HG03571 (cell line): Measurements from ENCODE around the gene SRP72.
"Not testable (repeated sequence)": the region's sequence is repeated elsewhere in the genome, so short reads cannot be mapped to it uniquely, and the experiment has no call there.

Source experiments
- ATAC-seq: cut with Tn5 transposase; IDR thresholded peaks from one replicate; pipeline ENCODE4 v1.9.1; 2021; ENCODE audit not compliant: unreplicated experiment

SRP72 gene, protein sequence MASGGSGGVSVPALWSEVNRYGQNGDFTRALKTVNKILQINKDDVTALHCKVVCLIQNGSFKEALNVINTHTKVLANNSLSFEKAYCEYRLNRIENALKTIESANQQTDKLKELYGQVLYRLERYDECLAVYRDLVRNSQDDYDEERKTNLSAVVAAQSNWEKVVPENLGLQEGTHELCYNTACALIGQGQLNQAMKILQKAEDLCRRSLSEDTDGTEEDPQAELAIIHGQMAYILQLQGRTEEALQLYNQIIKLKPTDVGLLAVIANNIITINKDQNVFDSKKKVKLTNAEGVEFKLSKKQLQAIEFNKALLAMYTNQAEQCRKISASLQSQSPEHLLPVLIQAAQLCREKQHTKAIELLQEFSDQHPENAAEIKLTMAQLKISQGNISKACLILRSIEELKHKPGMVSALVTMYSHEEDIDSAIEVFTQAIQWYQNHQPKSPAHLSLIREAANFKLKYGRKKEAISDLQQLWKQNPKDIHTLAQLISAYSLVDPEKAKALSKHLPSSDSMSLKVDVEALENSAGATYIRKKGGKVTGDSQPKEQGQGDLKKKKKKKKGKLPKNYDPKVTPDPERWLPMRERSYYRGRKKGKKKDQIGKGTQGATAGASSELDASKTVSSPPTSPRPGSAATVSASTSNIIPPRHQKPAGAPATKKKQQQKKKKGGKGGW

DNA sequence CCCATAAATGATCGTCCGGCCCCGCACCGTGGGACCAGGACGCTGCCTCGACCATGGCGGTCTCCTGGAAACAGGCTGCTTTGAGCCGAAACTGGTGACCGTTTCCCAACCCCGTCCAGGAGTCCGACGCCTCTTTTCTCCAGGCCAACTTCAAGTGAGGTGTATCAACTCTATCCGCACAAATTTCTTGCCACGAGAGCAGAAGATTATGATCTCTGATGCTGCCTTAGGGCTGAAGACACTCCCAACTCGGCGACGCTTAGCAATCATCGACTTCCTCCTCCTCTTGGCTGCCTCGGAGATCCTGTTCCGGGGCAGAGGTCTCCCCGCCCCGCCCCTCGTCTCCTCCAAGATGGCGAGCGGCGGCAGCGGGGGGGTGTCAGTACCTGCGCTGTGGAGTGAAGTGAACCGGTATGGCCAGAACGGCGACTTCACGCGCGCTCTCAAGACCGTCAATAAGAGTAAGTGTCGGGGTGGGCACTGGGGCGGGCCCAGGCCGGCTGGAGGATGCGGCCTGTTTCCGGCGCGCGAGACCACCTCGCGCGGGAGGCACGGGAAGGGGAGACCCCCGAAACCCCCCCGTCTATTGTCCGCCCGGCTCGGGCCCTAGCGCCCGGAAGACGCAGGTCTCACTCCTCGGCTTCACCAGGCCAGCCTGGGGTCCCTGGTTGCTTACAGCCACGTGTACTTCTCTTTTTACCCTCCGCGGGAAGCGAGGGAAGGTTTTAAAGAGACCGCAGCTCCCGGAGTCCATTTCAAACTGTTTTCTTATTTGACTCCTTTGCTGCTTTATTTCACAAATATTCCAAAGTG lies at the start of gene SRP72:
SRP72 (plus strand) TSS at position 334 of the 813 bp plus-strand sequence; CDS start at position 353, 19 bp downstream.
- ATAC-seq, result peak; percentile 97

DNA sequence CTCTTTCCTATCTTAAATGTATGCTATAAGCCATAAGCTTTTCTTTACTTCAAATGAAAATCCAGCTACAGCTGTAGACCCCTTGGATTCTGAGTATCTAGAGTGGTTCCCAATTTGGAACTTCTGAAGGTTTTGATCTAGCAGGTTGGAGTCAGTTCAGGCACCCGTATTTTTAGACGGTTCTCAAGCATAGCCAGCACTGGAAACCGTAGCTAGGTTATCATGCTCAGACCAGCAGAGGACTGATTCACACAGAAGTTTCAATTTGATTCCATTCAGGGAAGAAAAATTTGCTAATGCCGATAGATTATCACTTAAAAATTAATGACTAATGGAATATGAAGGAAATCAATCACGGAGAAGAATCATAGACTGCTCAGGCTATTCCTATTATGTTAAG lies 43.2 kb upstream of the SRP72 start:
- ATAC-seq, result no peak

DNA sequence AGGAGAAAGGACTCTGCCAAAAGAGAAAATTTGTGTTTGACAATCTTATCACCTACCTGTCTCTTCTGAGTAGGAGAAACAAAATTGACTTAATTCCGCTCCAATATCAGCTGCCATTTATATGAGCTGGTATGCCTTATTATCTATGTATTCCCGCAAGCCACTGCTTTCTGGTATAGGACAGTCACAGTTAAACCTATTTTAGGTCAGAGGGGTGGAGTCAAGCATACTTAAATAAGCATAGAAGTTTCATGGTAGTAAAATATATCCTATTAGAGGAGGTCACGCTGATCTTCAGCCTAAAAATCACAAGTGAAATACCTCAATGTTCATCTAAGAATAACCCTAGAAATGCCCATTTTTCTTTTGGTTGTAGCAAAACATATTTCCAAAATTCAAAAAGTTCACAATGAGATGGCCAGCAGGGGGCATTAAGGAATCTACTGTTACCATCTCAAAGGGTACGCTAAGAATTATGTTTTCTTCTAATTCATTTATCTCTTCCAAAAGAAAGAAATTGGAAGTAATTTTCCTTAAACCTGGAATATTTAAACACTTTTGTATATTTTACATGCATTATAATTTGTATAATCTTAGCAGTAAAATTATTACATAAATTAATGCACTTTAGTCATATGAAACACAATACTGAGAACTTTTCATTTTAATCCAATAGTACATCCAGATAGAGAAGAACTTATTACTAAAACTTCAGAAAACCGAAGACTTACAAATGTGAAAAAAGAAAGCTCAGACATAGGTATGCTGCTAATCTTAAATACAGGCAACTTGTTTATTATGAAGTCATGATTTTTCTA lies 42.5 kb upstream of the SRP72 start:
- ATAC-seq, result no peak

DNA sequence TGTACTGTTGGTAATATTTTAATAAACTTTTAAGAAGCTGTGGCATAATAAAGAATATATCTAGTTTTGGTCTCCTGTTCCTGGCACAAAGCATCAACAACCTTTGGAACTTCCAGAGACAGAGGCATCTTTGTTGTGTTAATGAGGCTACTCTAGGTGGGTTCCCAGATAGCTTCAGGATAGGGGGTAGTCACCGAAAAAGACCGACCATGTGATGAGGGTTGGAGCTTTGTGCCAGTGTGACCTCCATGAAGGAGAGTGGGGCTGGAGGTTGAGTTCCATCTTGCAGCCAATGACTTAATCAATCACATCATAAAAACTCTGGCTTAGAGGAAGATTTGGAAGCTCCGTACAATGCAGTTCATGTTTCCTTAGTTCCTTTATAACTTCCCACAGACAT lies 41.9 kb upstream of the SRP72 start:
- no peak for ATAC-seq

DNA sequence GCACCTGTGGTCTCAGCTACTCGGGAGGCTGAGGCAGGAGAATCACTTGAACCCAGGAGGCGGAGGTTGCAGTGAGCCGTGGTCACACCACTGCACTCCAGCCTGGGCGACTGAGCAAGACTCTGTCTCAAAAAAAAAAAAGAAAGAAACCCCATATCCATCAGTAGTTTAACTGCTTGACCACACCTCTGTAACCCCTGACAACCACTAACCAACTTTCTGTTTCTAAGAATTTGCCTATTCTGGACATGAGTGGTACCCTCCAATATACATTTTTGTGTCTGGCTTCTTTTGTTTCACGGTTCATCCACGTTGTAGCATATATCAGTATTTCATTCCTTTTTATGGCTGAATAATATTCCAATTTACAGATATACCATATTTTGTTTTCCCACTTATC lies 41.1 kb upstream of the SRP72 start:
- peak; percentile 84 for ATAC-seq

DNA sequence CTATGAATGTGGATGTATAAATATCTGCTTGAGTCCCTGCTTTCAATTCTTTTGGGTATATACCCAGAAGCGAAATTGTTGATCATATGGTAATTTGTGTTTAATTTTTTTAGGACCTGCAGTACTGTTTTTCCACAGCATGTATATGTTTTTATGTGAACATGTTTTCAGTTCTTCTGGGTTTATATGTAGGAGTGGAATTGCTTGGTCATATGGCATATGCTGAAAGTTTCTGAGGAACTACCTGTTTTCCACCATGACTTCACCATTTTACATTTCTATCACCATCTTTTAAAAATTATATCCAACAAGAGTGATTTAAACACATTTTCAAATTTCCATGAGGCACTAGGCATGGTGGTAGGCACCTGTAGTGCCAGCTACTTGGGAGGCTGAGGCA lies 40.2 kb upstream of the SRP72 start:
- ATAC-seq, result no peak

DNA sequence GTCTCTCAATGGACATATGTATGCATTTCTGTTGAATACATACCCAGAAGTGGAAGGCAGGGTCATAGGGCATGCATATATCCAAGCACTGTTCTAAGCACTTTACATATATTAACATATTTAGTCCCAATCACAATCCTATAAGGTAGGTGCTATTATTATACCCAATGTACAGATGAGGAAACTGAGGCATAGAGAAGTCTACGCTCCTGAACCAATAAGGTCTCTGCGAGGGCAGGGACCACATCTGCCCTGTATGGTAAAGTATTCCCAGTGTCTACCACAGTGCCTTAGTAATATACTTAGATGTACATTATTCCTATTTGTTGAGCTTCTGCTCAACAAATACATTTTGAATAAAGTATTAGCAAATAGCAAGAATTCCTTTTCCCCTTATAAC lies 37.2 kb upstream of the SRP72 start:
- ATAC-seq, result no peak

DNA sequence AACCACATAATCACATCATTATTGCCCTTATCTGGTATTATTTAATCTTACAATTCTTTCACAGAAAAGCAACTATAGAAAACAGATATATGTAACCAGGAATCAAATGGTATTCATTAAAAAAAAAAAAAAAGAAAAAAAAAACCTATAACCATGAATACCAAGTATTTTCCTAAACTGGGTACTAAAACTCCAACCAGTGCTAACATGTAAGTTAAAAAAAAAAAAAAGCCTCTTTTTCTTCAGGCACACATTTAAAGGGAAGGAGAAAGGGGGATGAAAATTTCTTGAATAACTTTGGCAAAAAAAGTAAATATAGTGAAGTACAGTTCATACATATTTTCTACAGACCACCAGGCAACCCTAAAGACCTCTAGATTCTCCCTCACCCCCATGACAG lies 34.1 kb upstream of the SRP72 start:
- no peak for ATAC-seq

DNA sequence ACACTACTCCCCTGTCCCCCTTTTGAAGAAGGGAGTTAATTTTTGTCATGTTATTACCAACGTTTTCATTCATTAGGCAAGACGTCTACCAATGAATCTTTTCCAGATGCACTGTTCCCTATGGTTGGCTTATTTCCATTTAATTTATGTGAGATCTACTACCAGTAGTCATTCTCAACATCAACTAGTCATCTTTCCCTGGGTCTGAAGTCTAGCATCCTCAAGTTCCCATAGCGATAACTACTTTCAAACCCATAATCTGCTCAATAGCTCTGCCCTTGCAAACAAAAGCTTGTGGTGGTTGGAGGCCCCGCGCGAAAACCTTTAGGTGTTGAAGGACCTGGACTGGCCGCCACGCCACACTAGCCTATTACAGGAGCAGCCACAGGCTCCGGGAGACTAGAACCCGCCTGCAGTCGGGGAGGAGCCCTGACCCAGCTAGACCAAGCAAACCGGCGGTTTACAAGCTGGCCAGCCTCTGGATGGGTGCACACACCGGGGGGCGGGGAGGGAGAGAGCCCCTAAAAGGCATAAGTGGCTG lies 32.7 kb upstream of the SRP72 start:
- ATAC-seq, result peak; percentile 19

DNA sequence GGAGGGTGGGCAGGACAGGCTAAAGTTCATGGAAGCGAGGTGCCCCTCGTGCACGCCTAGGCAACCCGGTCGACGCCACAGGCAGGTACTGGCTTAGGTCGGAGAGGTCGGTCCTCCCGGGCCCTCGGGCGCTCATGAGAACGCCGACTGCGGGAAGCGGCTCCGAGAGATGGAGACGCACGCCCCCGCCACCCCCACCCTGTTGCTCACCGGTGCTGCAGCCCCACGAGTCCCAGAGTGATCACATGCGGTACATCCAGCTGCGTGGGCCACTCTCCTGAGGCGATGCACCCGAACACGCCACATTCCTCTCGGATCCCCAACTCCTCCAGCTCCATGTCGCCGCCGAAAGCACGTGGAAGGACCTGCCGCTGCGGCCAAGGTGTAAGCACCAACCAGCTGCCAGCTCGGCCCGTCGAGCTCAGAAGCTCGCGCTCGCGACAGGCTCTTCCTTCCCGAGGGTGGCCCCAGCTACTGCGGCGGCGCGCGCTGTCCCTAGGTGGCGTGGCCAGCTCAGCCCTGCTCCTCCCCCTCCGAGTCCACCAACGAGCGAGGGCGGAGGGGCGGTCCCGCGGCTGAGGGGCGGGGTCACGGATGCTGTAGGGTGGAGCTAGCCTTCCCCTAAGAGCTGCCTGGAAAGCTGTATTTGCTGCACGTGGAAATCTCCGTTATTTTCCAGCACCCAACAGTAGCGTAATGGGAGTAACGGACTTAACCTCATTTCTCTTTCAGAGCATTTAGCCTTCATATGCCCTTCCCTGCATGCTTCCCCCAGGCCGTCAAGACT lies 32.1 kb upstream of the SRP72 start, which contains the start of gene PPAT:
PPAT (minus strand) TSS at position 476 of the 787 bp plus-strand sequence; CDS start at position 338, 138 bp downstream.
- ATAC-seq, result peak; percentile 77

DNA sequence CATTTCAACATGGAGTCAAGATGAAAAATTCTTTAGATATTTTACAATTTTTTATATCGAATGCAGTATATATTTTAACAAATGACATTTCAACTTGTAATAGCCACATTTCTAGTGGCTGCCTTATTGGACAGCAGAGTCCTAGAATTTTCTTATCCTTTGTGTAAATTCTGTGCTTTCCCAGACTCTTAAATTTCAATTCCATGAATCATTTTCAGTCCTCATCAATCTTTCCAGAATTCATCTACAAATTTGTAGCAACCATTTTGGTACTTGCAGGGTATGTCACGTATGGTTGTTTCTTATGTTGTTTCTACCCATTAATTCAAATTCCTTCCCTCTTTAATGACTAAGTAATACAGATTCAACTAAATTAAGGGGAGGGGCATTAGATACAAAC lies 28.7 kb upstream of the SRP72 start:
- no peak for ATAC-seq

DNA sequence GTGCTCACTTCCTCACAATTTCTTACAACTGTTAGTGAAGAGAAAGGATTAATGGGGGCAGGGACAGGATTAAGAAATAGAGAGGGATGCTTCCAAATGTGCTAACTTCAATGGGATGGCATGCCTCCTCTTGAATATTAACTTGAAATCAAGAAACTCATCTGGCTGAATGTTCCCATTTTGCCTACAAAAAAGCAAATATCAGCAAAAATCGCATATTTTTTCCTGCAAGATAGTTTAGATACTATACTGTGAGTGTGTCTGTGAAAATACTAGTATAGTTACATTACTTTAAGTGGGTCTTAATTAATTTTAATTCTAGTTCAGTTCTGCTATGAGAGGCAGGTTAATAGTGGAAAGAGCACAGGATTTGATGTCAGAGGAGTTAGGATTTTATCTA lies 26.4 kb upstream of the SRP72 start:
- ATAC-seq, result no peak

DNA sequence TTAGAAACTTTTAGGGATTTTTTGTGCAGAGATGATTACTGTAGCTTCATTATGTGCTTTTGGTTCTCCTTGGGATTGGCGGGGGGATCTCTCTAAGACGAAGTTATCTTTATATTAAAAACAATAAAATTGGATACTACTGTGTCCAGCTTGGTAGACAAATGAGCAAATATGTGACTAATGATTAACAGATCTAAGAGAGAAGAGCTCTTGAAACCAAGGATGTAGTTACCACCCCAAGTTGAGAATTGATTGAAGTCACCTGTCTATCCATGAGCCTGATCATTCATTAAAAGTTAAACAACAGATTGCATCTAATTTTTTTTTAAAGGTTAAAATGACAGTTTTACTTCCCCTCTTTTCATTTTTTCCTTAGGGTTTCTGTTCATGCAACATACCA lies 22.7 kb upstream of the SRP72 start:
- no peak for ATAC-seq

DNA sequence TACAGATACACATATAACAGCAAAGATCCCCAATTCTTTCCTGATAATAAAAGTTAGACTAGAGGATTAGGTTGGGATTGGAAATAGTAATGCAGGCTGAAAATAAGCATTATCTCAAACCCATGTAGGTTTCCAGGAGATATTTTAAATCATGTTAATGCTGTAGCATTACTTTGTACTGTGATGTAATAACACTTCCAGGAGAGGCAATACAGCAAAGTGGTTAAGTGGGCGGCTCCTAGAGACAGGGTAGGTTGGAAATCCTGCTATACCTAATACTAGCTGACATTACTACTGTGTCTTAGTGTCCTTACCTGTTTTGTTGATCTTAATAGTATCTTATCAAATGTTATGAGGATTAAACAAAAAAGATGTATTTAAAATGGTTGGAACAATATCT lies 21.7 kb upstream of the SRP72 start:
- ATAC-seq, result no peak

DNA sequence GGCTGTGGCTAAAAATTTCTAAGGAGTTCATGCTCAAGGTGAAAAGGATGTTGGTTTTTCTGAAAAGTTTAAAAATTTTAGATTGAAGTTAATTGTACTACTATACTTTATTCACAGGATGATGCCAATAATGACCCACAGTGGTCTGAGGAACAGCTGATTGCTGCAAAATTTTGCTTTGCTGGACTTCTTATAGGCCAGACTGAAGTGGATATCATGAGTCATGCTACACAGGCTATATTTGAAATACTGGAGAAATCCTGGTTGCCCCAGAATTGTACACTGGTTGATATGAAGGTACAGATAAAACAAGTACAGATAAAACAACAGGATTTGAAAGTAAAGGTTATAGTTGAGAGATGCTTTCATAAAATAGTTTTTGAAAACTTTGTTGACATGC lies 19.1 kb upstream of the SRP72 start:
- no peak for ATAC-seq

DNA sequence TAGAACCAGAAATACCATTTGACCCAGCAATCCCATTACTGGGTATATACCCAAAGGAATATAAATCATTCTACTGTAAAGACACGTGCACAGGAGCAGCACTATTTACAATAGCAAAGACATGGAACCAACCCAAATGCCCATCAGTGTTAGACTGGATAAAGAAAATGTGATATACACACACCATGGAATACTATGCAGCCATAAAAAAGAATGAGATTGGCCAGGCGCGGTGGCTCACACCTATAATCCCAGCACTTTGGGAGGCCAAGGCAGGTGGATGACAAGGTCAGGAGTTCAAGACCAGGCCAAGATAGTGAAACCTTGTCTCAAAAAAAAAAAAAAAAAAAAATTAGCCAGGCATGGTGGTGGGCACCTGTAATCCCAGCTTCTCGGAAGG lies 17.9 kb upstream of the SRP72 start:
- ATAC-seq, result not testable (repeated sequence)

DNA sequence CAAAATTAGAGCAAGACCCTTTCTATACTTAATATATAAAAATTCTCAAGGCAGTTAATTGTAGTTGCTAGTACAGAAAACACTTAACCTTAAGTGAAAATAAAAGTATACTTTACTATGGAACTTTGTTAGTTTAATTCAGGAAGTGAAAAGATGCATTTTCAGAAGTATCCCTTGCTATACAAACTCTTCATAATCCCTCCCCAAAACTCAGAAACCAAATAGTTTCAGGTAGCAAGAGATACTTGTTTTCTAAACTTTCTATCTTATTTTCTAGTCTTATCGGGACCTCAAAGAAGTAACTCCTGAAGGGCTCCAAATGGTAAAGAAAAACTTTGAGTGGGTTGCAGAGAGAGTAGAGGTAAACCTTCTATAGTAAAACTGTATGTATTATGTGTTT lies 17.1 kb upstream of the SRP72 start:
- no peak for ATAC-seq

DNA sequence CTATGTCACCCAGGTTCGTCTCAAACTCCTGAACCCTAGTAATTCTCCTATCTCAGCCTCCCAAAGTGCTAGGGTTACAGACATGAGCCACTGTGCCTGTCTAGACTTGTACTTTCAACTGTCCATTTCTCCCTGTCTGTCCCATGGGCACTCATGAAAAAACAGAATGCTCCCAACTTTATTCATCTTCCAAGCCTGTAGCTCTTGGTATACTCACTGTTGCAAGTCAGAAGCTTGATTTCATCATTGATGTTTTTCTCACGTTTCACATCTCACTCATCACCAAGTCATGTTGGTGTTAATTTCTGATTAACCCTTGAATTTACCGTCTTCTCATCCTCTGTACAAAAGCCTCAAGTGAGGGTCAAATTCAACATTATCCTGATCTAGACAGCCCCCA lies 7.3 kb upstream of the SRP72 start:
- ATAC-seq, result no peak

DNA sequence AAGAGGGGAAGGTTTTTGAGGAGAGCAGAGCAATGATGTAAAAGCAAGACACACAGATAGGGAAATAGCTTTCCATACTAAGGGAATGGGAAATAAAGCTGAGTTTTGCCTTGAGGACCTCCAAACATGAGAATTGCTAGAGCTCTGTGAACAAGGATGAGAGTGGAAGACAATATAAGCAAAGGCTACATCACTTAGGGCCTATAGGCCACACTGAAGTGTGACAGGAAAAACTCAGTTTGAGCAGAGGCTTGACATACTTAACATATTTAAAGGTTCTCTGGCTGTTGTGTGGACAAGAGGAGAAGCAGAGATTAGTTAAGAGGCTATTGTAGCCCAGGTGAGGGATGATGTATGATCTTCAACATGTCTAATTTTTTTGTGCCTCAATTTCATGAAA lies 5.3 kb upstream of the SRP72 start:
- no peak for ATAC-seq

DNA sequence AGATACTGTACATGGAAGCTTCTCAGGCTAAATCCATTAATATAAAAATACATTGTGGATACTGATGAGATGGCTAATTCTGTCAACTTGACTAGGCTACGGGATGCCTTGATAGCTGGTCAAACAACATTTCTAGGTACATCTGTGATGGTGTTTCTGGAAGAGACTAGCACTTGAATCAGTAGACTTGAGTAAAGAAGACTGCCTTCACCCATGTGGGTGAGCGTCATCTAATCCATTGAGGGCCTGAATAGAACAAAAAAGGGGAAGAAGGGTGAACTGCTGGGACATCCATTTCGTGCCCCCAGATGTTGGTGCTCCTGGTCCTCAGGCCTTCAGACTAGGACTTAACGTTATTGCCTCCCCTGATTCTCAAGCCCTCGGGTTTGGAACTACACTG lies 3.7 kb upstream of the SRP72 start:
- no peak for ATAC-seq
